CD4-positive, alpha-beta T cell (primary cell): ENCODE measurements around the gene TMEM40. TPM values are rescaled to one million over a fixed set of nuclear protein-coding genes. Genes with fewer than 3 reads are reported as not detected.

Experiments used
- ATAC-seq: fragments of 200-7000 bp; cut with Tn5 transposase; one replicate; pipeline ENCODE4 v1.10.0; 2022; ENCODE audit warnings: mild to moderate bottlenecking; ENCODE audit not compliant: poor library complexity
- CTCF ChIA-PET: fragments of 350-600 bp; sonication (Branson Sonifier 250); formaldehyde crosslinking; loops from one replicate; lab custom pipeline; 2021; ENCODE audit warnings: antibody characterized with exemption, inconsistent platforms; lab: Charles Lee
- POLR2A ChIA-PET: fragments of 350-600 bp; sonication (Branson Sonifier 250); formaldehyde crosslinking; loops from one replicate; lab custom pipeline; 2021; ENCODE audit warnings: antibody characterized with exemption, inconsistent platforms; lab: Charles Lee
- DNase-seq, 14 experiments: peaks; one replicate each; pipeline ENCODE4 v3.0.0-alpha.2; 2013 to 2020; ENCODE audit warnings: mixed read lengths in 2 of 14
- H3K27ac ChIP-seq, 2 donors: one replicate each; pipeline versions ENCODE4 v1.5.1 to v1.7.0; 2013; ENCODE audit warnings: low read length in 2 of 2, low read depth in 1 of 2, mild to moderate bottlenecking in 1 of 2
- H3K27me3 ChIP-seq, 2 experiments: 1 replicate in 1 of 2; 2 replicates in 1 of 2; pipeline versions ENCODE4 v1.6.1 to v1.7.0; 2013; ENCODE audit warnings: low read length in 2 of 2, control low read depth in 1 of 2, mild to moderate bottlenecking in 1 of 2, moderate library complexity in 1 of 2; ENCODE audit not compliant: insufficient read depth in 2 of 2, control insufficient read depth in 1 of 2
- H3K36me3 ChIP-seq: one replicate; pipeline ENCODE4 v1.6.1; 2013; ENCODE audit warnings: low read length, control low read depth; ENCODE audit not compliant: insufficient read depth
- H3K4me1 ChIP-seq: one replicate; pipeline ENCODE4 v1.6.1; 2013; ENCODE audit warnings: low read length, control low read depth; ENCODE audit not compliant: insufficient read depth
- H3K4me3 ChIP-seq: one replicate; pipeline ENCODE4 v1.5.1; 2013; ENCODE audit warnings: mild to moderate bottlenecking, low read length, moderate library complexity
- H3K9me3 ChIP-seq, 2 experiments: 1 replicate in 1 of 2; 2 replicates in 1 of 2; pipeline versions ENCODE4 v1.6.1 to v1.7.0; 2013; ENCODE audit warnings: low read length in 2 of 2, mild to moderate bottlenecking in 2 of 2, control low read depth in 1 of 2, moderate library complexity in 1 of 2; ENCODE audit not compliant: control insufficient read depth in 1 of 2, insufficient read depth in 1 of 2
- H3K27ac Mint-ChIP-seq: one replicate; pipeline ENCODE4 v1.8.0; 2020; ENCODE audit warnings: mixed read lengths
- H3K27me3 Mint-ChIP-seq: one replicate; pipeline ENCODE4 v1.8.0; 2021; ENCODE audit warnings: mixed read lengths
- H3K36me3 Mint-ChIP-seq: one replicate; pipeline ENCODE4 v1.8.0; 2021; ENCODE audit warnings: low read depth, mixed read lengths
- H3K4me1 Mint-ChIP-seq: one replicate; pipeline ENCODE4 v1.8.0; 2021; ENCODE audit warnings: low read depth, mixed read lengths
- H3K4me3 Mint-ChIP-seq: one replicate; pipeline ENCODE4 v1.8.0; 2020; ENCODE audit warnings: mild to moderate bottlenecking, mixed read lengths
- H3K9me3 Mint-ChIP-seq: one replicate; pipeline ENCODE4 v1.8.0; 2020; ENCODE audit warnings: mixed read lengths
- CTCF ChIP-seq: fragments of 200-600 bp; IDR thresholded peaks from one replicate; pipeline ENCODE4 v1.8.0; 2022; ENCODE audit warnings: antibody characterized with exemption, mild to moderate bottlenecking
- intact Hi-C, 2 experiments: fragments of 100-400 bp; cut with DNase I in 1 of 2; cut with micrococcal nuclease in 1 of 2; formaldehyde crosslinking; loops; one replicate each; pipeline versions ENCODE4 v1.15.1 to v1.9.0; 2023 to 2025; cut with DNase I, micrococcal nuclease
- total RNA-seq, 174 experiments: library from RNA in 2 of 174; stranded (reverse) in 2 of 174; gene quantifications; one replicate each; pipeline ENCODE4 v1.2.3 and lab custom pipeline; 2021 to 2026

TMEM40 gene
- total RNA-seq, 2 experiments from 2014 or later, result not detected

GRCh38 chr3:12737833-12738232 is 21.2 kb downstream of the TMEM40 start:
- no peak overlapping the region for H3K4me3 ChIP-seq
- no peak overlapping the region for H3K4me3 Mint-ChIP-seq
- H3K27ac ChIP-seq, result no peak overlapping the region
- no peak for TF ChIP-seq CTCF
- CTCF ChIA-PET, result no interaction called here
- DNase-seq (no peak), ATAC-seq (no peak)
- POLR2A ChIA-PET, result no interaction called here
- no peaks in the 10 kb centered on the region for H3K9me3 Mint-ChIP-seq
- H3K9me3 ChIP-seq, result no peaks in the 10 kb centered on the region
- H3K36me3 Mint-ChIP-seq, result no peaks in the 10 kb centered on the region
- H3K27me3 Mint-ChIP-seq, result no peaks in the 10 kb centered on the region
- H3K36me3 ChIP-seq, result no peaks in the 10 kb centered on the region
- intact Hi-C loops, result no loop called here
- H3K27ac Mint-ChIP-seq, result no peak overlapping the region
- H3K4me1 Mint-ChIP-seq, result no peaks in the 10 kb centered on the region
- H3K27me3 ChIP-seq, result no peaks in the 10 kb centered on the region
- no peaks in the 10 kb centered on the region for H3K4me1 ChIP-seq

DNA sequence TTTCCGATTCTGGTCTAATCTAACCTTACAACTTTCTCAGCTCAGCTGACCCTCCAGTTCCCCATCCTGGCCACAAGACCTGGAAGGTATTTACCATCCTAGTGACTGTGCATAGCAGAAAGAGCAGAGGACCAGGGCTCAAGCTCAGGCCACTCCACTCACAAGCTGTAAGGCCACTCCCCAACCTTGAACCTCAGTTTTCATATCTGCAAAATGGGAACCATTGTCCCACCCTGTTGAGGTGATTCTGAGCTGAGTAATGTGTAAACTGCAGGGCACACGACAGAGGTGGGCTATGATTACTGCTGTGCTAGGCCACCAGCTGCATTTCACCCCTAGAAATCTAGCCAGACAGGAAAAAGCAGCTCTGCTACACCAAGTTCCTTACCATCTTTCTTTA is 21.7 kb downstream of the TMEM40 start:
- TF ChIP-seq CTCF, result no peak
- Mint-ChIP-seq H3K27ac (no peak overlapping the region), H3K4me3 (no peak overlapping the region), H3K27me3 (no peaks in the 10 kb centered on the region), H3K9me3 (no peaks in the 10 kb centered on the region), H3K4me1 (no peaks in the 10 kb centered on the region), H3K36me3 (no peaks in the 10 kb centered on the region)
- Histone ChIP-seq H3K4me3 (no peak overlapping the region), H3K27me3 (no peaks in the 10 kb centered on the region), H3K27ac (no peak overlapping the region), H3K4me1 (no peaks in the 10 kb centered on the region), H3K9me3 (no peaks in the 10 kb centered on the region), H3K36me3 (no peaks in the 10 kb centered on the region)
- intact Hi-C loops, result no loop called here
- POLR2A ChIA-PET, result no interaction called here
- no peak for ATAC-seq
- CTCF ChIA-PET, result interaction anchor here (0.7 kb wide), 1 partner anchor 934 kb away, joined by 5 read pairs; no protein-coding TSS in a partner anchor
- DNase-seq, result no peak

- CTCF ChIA-PET, result no interaction called here
- Histone ChIP-seq H3K4me1 (no peaks in the 10 kb centered on the region), H3K27ac (no peak overlapping the region), H3K36me3 (no peaks in the 10 kb centered on the region), H3K27me3 (no peaks in the 10 kb centered on the region), H3K9me3 (no peaks in the 10 kb centered on the region), H3K4me3 (no peak overlapping the region)
- H3K4me1 Mint-ChIP-seq, result no peaks in the 10 kb centered on the region
- no peaks in the 10 kb centered on the region for H3K9me3 Mint-ChIP-seq
- no peaks in the 10 kb centered on the region for H3K36me3 Mint-ChIP-seq
- intact Hi-C loops, result no loop called here
- ATAC-seq (no peak), DNase-seq (no peak)
- TF ChIP-seq CTCF, result no peak
- no peak overlapping the region for H3K4me3 Mint-ChIP-seq
- no peak overlapping the region for H3K27ac Mint-ChIP-seq
- POLR2A ChIA-PET, result no interaction called here
- no peaks in the 10 kb centered on the region for H3K27me3 Mint-ChIP-seq
These were observed 24.1 kb downstream of the TMEM40 start for GRCh38 chr3:12734960-12735359.
